Spleen (tissue), 7 donors: ENCODE measurements around the gene FBN2.

Source experiments
- CTCF ChIP-seq, 11 experiments: fragments of 200-600 bp in 7 of 11; fragments of 450-650 bp in 4 of 11; sonication (generic) in 4 of 11; IDR thresholded peaks in 8 of 11; conservative IDR thresholded peaks in 3 of 11; 1 replicate in 7 of 11; 2 replicates in 4 of 11; pipeline versions ENCODE4 v1.4.0 to v1.8.0; 2016 to 2021; ENCODE audit warnings: antibody characterized with exemption in 11 of 11, inconsistent platforms in 4 of 11, mild to moderate bottlenecking in 1 of 11
- POLR2A ChIP-seq, 3 donors: fragments of 450-650 bp; IDR thresholded peaks; one replicate each; pipeline ENCODE4 v1.5.1; 2017; ENCODE audit warnings: antibody characterized with exemption in 3 of 3, mild to moderate bottlenecking in 1 of 3
- donor health status: DM: no; HTN: no; CAD: no; lungs with moderate emphysema.
- donor health status: DM: no; HTN: no; CAD: no.
- donor health status: DM: no; HTN: no; CAD: no.

- TF ChIP-seq CTCF (IDR thresholded peaks at IDR 0.05 in 8 of 11, conservative IDR thresholded peaks at IDR 0.05 in 3 of 11), result no peak
- TF ChIP-seq POLR2A (IDR thresholded peaks at IDR 0.05), result no peak
Measured at GRCh38 chr5:128212191-128212806, 325.7 kb downstream of the FBN2 start.
